HG03135 (cell line): ENCODE results near the gene FNDC3B.
A peak's percentile ranks its signal among the peaks of the same experiment; 100 is the strongest.

Experiments
- ATAC-seq: cut with Tn5 transposase; IDR thresholded peaks from one replicate; pipeline ENCODE4 v1.9.1; 2021; ENCODE audit warnings: mild to moderate bottlenecking, moderate library complexity; ENCODE audit not compliant: unreplicated experiment

Gene FNDC3B

DNA sequence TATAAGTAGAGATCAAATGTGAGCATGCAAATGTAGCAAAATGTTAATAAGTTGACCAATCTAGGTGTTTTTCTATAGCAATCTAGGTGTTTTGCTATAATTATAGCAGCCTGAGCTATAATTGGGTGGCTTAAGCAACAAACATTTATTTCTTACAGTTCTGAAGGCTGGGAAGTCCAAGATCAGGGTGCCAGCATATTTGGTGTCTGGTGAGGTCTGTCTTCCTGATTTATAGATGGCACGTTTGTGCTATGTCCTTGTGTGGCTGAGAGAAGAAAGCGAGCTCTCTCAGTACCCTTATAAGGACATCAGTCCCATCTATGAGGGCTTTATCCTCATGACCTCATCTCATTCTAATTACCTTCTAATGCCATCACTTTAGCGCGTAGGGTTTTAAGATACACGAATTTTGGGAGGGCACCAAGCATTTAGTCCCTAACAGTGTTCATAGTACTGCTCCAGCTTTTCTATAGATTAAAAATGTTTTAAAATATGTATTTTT is 237.8 kb downstream of the FNDC3B start:
- ATAC-seq: no peak

DNA sequence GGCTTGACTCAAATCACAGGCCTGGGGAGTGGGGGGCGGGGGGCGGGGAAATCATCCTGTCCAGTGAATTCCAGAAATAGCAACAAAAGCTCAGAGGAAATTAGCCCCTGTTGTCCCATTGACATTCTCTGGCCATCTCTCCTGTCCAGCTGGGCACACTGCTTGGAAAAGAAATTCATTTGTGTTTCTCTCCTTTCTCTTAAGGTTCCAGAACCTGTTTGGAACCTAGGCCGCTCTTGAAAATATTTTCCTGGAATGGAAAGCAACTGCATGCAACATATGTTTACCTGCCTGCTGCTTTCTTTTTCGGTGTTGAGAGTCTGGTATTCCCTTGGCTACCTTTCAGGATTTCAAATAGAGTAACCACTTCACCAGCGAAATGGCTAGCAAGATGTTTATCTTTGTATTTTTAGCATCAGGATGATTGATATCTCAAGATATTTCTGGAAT is 239.8 kb downstream of the FNDC3B start:
- no peak for ATAC-seq

DNA sequence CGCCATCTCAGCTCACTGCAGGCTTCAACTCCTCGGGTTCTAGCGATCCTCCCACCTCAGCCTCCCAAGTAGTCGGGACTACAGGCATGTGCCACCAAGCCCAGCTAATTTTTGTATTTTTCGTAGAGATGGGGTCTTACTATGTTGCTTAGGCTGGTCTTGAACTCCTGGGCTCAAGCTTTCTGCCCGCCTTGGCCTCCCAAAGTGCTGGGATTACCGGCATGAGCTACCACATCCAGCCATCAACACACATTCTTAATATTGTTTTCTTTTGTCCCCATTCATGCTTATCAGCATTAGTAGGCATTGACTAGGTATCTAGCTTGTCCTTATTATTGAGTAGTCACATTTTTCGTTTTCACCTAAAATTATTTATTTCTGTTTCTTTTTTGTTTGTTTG is 240.6 kb downstream of the FNDC3B start:
- ATAC-seq: no peak

DNA sequence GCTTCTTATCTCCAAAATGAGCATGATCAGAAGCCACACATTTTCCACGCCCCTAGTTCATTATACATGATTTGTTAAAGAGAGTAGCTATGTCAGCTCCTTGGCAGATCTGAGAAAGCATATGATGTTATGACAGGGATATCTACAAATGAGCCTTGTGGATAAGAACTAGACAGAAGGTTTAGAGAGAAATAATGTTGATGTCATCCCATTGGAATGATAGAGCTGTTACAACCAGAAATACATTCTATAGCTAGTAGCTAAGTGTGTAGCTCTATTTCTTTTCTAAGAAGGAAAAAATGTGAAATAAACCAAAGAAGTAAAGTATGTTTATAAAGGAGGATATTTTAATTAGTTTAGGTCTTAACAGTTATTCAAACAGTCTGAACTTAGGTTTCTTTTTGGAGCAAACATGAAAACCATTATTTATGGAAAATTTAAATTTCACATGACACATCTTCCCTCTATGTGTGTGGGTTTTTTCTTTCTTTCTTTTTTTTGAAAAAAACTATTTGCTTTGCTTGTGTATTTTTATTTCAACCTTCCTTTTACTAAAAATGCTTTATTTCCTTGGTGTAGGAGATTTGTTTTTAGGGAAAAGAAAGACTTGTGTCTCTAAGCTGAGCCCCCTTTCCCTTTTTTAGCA is 241.2 kb downstream of the FNDC3B start:
- no peak for ATAC-seq

DNA sequence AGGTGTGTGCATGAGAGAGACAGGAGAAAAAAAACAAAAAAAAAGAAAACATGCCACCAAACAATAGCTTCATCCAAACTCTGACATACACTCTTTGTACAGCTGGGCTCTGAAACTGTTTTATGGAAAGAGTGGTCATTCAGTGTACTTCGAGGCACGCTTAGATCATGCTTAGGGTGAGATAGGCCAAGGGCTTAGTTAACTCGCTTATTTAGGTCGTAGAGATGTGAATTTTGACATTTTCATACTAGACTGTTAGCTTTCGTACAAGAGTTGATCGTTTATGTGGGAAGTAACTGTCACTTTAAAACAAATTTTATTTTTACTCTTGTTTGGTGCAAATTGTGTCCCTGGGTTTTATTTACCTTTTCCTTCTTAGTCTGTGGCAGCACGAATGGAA is 242.5 kb downstream of the FNDC3B start:
- no peak for ATAC-seq

DNA sequence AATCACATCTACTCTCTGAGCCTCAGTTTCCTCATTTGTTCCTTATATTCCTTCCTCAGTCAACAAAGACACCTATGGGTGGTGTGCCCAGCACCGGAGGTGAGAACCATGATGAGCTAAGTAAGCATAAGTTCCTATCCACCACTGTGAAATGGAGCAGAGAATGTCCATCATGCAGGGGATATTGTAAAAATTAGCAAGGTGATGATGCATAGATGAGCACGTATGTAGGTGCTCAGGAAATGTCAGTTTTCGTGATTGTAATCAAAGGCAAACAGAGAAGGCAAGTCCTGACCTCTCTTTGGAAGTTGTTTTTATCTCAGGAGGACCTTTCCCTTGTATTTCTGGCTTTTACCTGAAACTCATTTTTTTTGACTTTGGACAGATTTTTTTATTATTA is 243.5 kb downstream of the FNDC3B start:
- ATAC-seq: no peak

DNA sequence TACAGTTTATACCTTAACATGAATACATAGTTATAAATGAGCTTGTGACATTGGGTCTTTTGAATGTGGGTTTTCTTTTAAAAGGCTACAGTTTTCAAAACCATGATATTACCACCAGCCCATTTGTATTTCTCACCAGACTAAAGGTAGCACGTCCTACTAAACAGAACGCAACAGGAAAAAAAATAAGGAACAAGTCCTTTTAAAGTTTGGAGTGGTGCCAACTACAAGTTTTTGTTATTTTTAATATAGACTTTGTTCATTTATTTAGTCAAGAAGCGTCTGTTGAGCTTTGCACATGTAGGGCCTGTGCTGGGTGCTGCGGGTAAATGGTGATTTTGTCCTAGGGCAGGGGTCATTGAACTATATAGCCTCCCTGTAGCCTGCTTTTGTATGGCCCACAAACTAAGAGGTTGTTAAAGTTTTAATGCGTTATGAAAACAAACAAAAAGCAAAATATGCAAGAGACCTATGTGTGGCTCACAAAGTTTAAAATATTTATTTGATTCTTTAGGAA is 244.5 kb downstream of the FNDC3B start:
- ATAC-seq: no peak

DNA sequence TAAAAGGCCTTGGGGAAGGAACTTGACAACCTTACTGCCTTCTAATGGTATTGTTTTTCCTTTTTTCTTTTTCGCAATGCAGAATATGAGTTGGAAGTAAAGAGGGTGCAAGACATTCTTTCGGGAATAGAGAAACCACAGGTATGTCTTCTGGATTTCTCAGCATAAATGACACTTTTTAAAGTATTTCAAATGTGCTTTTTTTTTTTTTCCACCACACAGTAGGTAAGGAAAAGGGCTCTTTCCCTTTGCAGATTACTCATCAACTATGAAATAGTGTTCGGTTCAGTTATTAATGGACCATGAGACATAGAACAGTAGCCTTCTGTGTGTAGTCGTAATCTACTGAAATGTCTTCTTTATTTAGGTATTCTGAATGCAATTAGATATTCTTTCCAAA is 246.5 kb downstream of the FNDC3B start:
- ATAC-seq: no peak

DNA sequence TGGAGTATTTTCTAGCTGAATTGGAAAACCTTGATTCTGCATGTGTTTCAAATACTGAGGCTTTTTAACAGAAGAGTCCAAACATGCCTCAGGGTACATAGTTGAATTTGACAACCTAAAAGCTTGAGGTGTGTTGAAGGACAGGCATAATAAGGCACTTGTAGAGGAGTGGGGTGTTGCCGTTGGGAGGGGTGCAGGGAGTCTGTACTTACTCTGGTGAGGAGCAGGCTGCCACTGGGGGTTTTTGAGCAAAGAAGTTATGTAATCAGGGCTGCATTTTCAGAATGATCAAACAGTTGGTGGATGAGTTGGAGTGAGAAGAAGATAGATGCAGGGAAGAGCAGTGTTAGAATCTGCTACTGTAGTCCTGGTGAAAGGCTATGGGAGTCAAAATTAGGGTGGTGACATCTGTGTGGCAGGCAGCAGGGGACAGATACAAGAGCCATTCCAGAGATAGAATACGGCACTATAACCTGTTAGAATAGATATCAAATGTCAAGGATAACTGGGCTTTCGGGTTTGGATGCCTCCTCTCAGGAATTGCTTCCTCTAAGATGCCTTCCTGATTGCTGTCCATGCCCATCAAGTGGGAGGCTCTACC is 247.3 kb downstream of the FNDC3B start:
- no peak for ATAC-seq

DNA sequence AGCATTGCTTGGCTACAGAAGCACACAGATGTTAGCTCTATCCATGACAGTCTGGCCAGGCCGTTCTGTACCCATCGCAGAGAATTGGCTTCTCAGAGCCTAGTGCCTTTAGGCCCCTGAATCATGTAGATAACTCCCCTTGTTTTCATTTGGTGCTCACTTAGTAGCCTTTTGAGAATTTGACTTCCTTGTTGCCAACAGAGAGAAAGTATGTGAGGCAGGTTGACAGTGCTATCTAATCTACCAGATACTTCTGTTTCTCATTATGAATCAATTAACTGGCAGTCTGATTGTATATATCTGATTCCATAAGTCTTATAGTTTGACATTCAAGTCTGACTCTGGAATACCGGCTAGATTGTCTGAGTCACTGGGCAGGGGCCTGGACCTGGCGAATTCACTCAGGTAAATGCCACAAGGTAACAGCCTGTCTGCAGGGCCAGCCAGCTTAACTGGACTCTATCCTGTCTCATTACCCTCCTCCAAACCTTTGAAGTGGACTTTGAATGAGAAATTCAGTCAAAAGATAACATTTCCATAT is 248.6 kb downstream of the FNDC3B start:
- ATAC-seq: no peak

DNA sequence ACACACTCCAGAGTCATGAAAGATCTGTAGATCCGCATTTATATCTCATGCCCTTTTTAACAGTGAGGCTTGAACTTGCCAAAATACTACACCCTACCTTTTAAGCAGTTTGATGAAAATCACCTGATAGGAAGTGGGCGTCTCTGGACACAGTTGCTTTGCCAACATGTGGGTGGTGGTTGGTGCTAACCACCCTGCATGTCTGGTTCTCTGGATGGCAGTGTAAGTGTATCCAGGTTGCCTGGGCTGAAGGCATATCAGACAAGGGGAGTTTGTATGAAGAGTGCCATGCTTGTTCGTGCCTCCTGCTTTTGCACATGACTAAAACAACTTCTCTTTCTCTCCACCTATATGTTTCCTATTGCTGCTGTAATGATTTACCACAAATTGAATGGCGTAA is 249.3 kb downstream of the FNDC3B start:
- ATAC-seq: no peak

DNA sequence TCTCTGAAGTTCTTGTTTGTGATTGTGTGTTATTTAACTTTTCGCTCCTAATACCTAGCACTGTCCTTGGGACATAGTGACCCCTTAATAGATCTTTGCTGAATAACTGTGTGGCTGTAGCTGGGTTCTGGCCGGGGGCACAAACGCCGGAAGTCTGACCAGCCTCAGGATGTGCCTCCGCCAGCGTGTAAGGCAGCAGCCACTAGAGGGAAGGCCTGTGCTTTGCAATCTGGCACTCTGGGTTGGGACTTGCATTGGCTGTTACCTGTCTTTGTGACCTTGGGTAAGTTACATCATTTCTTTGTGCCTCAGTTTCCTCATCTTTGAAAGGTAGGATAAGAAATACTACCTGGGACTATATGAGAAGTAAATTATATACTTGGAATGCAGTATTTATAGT is 250.2 kb downstream of the FNDC3B start:
- peak; percentile 83 for ATAC-seq

DNA sequence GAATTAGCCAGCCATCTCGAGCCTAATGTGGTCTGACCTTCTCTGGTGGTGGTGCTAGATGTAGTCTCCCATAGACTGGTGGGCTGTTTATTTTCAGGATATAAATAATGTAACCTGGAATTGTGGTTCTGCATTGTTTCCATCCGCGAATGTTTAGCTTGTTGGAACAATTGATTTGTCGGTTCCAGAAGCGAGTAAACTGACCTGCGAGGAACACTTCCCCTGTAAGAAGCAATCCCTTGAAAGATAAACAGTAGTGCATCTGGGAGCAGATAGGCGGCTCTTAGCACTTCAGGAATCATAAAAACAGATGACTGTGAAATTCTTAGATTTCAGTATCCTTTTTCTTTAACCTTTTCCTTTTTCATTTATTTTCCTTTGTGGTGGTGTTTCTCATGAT is 251.1 kb downstream of the FNDC3B start:
- ATAC-seq: no peak

DNA sequence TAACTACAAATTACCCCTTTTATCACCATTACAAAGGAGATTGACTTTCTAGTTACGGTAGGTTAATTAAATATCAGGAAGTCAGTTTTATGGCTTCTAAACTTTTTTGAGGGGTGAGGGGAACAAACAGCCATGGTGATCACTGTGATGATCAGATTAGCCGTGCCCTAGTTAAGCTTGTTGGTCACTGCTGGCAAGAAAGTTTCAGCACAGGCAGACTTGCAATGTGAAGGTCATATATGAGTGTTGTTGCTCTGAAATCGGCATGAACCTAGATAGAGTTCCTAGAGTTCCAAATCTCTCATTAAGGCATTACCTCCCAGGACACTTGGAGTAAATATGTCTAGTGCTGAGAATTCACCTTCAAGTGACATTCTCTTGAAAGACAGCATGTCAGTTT is 252.3 kb downstream of the FNDC3B start:
- no peak for ATAC-seq

DNA sequence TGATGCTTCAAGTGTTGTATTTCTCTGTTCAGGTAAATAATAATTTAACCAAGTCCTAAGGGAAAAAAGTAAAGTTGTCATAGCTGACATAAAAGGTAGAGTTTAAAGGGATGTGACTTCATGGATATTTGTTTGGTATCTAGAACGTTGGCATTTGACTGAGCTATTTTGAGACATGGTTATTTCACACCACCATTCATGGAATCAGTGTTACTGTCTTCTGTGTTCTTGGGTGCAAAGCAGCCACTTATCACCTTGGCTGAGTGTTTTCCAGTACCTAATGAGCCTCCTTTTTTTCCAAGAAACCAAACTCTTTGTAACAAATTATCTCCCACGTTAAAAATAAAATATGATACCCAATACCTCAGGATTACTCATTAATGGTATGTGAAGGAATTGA is 253.0 kb downstream of the FNDC3B start:
- ATAC-seq: no peak

DNA sequence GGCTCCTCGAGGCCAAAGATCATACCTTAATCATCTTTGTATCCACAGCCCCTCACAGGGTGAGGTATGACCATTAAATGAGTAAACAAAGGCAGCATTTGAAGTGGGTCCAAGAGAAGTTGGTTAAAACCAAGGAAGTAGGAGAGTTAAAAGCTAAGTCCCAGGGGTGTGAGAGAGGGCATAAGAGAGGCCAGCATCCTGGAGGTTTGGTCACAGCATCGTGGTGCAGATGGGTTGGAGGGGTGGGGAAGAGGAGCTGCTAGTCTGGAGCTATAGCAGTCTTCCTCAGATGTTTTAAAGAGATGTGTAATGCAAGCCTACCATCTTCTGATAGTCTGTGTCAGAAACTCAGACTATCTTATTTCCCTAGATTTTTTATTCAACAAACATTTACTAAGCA is 253.7 kb downstream of the FNDC3B start:
- no peak for ATAC-seq

DNA sequence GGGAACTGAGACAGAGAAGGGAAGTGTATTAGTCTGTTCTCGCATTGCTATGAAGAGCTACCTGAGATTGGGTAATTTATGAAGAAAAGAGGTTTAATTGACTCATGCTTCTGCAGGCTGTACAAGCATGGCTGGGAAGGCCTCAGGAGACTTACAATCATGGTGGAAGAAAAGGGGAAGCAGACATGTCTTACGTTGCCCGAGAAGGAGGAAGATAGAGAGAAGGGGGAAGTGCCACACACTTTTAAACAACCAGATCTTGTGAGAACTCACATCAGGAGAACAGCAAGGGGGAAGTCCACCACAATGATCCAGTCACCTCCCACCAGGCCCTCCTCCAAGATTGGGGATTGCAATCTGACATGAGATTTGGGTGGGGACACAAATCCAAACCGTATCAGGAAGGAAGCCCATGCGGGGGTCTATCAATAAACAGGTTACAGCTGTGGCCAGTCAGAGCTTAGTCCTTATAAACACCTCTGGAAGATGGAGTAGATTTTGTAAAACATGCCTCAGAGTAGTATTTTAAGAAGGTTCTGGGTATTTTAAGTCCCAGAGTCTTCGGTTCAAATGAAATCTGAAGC is 254.9 kb downstream of the FNDC3B start:
- ATAC-seq: no peak

DNA sequence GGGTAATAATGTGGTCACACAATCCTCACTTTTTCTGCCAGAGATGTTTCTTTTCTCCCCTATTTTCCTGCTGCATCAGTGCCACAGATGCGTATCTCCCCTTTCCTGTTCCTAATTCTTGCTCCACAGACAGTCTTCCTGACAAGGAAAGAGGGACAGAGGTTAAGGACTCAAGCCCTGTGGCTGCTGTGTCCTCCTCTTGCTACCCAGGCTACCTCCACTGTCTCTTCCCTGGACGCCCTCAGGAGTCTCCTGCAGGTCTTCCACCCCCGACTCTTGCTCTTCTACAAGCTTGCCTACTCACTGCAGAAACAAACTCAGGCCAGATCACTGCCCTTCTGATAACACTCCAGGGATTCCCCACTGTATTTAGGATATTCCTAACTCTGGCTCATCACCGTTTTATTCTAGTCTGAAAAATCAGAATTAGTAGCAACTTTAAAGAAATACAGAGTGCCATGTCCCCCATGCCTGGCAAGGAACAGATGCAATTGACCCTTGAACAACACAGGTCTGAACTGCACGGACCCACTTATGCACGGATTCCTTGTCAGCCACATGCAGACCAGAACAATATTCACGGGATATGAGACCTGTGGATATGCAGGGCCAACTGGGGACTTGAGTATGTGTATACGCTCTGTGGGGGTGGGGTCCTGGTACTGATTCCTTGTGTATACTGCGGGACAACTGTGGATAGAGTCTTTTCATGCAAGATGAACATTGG is 257.0 kb downstream of the FNDC3B start:
- ATAC-seq: no peak

DNA sequence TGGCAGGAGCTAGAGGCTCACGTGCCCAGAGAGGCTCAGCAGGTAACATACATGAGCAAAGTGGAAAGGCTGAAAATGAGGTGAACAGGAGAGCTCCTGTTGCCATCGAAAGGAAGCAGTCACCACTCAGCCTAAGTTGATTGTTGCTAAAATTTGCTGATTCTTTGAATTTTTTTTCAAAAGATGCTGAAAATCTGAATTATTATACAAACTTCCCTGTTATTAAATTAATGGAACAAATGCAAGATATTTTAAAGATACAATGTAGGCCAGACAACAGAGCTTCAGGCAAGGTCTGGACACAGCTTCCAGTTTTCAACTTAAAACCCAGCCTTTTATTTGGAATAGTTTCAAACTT is 257.6 kb downstream of the FNDC3B start:
- no peak for ATAC-seq

DNA sequence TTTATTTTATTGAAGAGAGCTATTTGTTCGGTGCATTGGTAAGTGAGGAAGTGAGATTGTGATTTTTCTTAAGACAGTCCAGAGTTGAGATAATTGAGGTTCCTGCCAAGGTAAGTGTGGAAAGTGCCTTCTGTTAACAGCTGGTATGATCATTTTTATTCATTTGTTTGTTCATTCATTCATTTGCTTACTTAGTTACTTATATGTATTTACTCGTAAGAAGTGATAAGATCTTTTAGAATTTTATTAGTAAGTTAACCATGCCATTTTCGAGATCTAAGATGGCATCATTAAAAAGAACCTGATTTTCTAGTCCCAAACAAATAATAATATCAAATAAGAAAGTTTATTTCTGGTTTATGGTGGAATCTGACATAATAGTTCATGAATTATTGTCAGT is 258.9 kb downstream of the FNDC3B start:
- no peak for ATAC-seq

DNA sequence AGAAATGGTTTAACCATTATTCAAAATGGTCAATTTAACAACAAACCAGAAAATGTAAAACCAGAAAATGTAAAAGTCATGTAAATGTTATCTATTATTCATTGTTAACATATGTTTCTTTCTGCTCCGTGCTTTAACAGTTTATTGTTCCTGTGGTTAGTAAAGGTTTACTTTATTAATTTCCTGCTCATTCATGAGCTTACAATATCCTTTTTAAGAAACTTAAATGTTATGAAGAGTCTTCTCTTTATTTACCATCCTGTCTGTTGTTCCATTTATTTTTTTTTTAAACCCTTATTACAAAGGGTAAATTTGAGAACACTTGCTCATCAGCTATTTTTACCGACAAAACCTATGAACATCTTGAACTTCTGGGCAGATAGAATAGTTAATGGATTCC is 260.8 kb downstream of the FNDC3B start:
- ATAC-seq: no peak
